HepG2 (cell line): ENCODE data around the gene NOTUM. TPM values are rescaled to one million over a fixed set of nuclear protein-coding genes. Genes with fewer than 3 reads are reported as not detected.

Source experiments
- ARNT ChIP-seq: fragments of 450-650 bp; IDR thresholded peaks from 2 replicates; pipeline ENCODE4 v1.6.1; 2017
- BORCS8-MEF2B ChIP-seq: sonication (generic); formaldehyde crosslinking; IDR thresholded peaks from 2 replicates; pipeline ENCODE4 v1.8.0; 2022; ENCODE audit warnings: mild to moderate bottlenecking, missing genetic modification reagents
- DNMT1 ChIP-seq: sonication (generic); formaldehyde crosslinking; IDR thresholded peaks from 2 replicates; pipeline ENCODE4 v1.5.1; 2020; ENCODE audit warnings: mild to moderate bottlenecking, missing genetic modification reagents
- FOXA1 ChIP-seq, 2 experiments: fragments of 450-650 bp in 1 of 2; sonication (generic) in 1 of 2; formaldehyde crosslinking in 1 of 2; IDR thresholded peaks; 2 replicates each; pipeline versions ENCODE4 v1.4.0 to v1.6.1; 2016 to 2020; ENCODE audit warnings: missing genetic modification reagents in 1 of 2
- IKZF4 ChIP-seq: sonication (generic); formaldehyde crosslinking; IDR thresholded peaks from 2 replicates; pipeline ENCODE4 v1.5.1; 2020; ENCODE audit warnings: borderline replicate concordance, mild to moderate bottlenecking, low read depth, missing genetic modification reagents; ENCODE audit errors: not compliant biosample characterization
- NR3C1 ChIP-seq: sonication (generic); formaldehyde crosslinking; IDR thresholded peaks from 2 replicates; pipeline ENCODE4 v1.4.0; 2020; ENCODE audit warnings: missing genetic modification reagents
- TAF15 ChIP-seq: fragments of 200-400 bp; formaldehyde crosslinking; IDR thresholded peaks from one replicate; pipeline ENCODE4 v1.6.1; 2018; ENCODE audit warnings: mild to moderate bottlenecking, low read depth, low read length; ENCODE audit not compliant: poor library complexity, severe bottlenecking
- TP53 ChIP-seq: sonication (generic); formaldehyde crosslinking; conservative IDR thresholded peaks from 2 replicates; pipeline ENCODE4 v1.4.0; 2020; ENCODE audit warnings: missing genetic modification reagents
- U2AF1 ChIP-seq: fragments of 200-400 bp; formaldehyde crosslinking; optimal IDR thresholded peaks from 2 replicates; pipeline ENCODE3; 2017; ENCODE audit warnings: mild to moderate bottlenecking, low read depth, low read length
- YY1 ChIP-seq: IDR thresholded peaks from 2 replicates; pipeline ENCODE4 v1.6.1; 2011; ENCODE audit warnings: low read length, low read depth, moderate library complexity, mild to moderate bottlenecking; ENCODE audit not compliant: insufficient read depth, insufficient replicate concordance
- ZBTB20 ChIP-seq: sonication (generic); formaldehyde crosslinking; IDR thresholded peaks from 2 replicates; pipeline ENCODE4 v1.8.1; 2023; ENCODE audit warnings: missing genetic modification reagents, low read depth, mild to moderate bottlenecking, borderline replicate concordance
- ZNF225 ChIP-seq: sonication (generic); formaldehyde crosslinking; IDR thresholded peaks from 2 replicates; pipeline ENCODE4 v1.4.0; 2020; ENCODE audit warnings: mild to moderate bottlenecking, missing genetic modification reagents
- ZNF264 ChIP-seq: sonication (generic); formaldehyde crosslinking; IDR thresholded peaks from 2 replicates; pipeline ENCODE4 v1.4.0; 2020; ENCODE audit warnings: missing genetic modification reagents
- ZNF33B ChIP-seq: sonication (generic); formaldehyde crosslinking; IDR thresholded peaks from 2 replicates; pipeline ENCODE4 v1.5.1; 2020; ENCODE audit warnings: mild to moderate bottlenecking, missing genetic modification reagents
- ZNF570 ChIP-seq: sonication (generic); formaldehyde crosslinking; IDR thresholded peaks from 2 replicates; pipeline ENCODE4 v1.4.0; 2020; ENCODE audit warnings: mild to moderate bottlenecking, missing genetic modification reagents, borderline replicate concordance
- ZNF644 ChIP-seq: IDR thresholded peaks from 2 replicates; pipeline ENCODE4 v1.6.1; 2016; ENCODE audit warnings: low read depth
- ZNF652 ChIP-seq: IDR thresholded peaks from 2 replicates; pipeline ENCODE4 v1.6.1; 2016; ENCODE audit warnings: low read depth, borderline replicate concordance
- ZNF720 ChIP-seq: sonication (generic); formaldehyde crosslinking; IDR thresholded peaks from 2 replicates; pipeline ENCODE4 v1.4.0; 2020; ENCODE audit warnings: missing genetic modification reagents
- ZSCAN20 ChIP-seq: sonication (generic); formaldehyde crosslinking; IDR thresholded peaks from 2 replicates; pipeline ENCODE4 v1.4.0; 2020; ENCODE audit warnings: missing genetic modification reagents, mild to moderate bottlenecking, borderline replicate concordance
- polyA plus RNA-seq, 8 experiments: library from polyadenylated mRNA; depleted of rRNA in 3 of 8; stranded (reverse) in 7 of 8; unstranded in 1 of 8; fragments of >200 nt; fragmentation: Illumina TruSeq in 4 of 8; extraction: Trizol in 4 of 8; gene quantifications; 2 replicates each; pipeline versions ENCODE4 v1.2.1 to v1.2.3, GENCODE V29; 2011 to 2016; ENCODE audit warnings: low read depth in 4 of 8, missing spikeins in 1 of 8, mixed read lengths in 1 of 8; ENCODE audit not compliant: insufficient read depth in 1 of 8
- total RNA-seq, 5 experiments: library from RNA; depleted of rRNA; stranded (reverse); fragments of >200 nt; fragmentation: Illumina TruSeq; extraction: Trizol; gene quantifications; 2 replicates each; pipeline ENCODE4 v1.2.3, GENCODE V29; 2016; ENCODE audit warnings: low read depth in 1 of 5
- TF ChIP-seq, protein P1 (sequence below): sonication (generic); formaldehyde crosslinking; IDR thresholded peaks from 2 replicates; pipeline ENCODE4 v1.8.0; 2022; ENCODE audit warnings: low read depth, missing genetic modification reagents
- TF ChIP-seq, protein P2 (sequence below): sonication (generic); formaldehyde crosslinking; IDR thresholded peaks from 2 replicates; pipeline ENCODE4 v1.5.0; 2020; ENCODE audit warnings: mild to moderate bottlenecking, missing genetic modification reagents, borderline replicate concordance
- TF ChIP-seq, protein P3 (sequence below): sonication (generic); formaldehyde crosslinking; IDR thresholded peaks from 2 replicates; pipeline ENCODE4 v1.5.1; 2020; ENCODE audit warnings: mild to moderate bottlenecking, missing genetic modification reagents, borderline replicate concordance

Gene NOTUM
- total and polyA plus RNA-seq, 2 of the 13 experiments (the other 11 are each of a cell fraction or from before 2014, with no cell fraction given), result 150 to 160 TPM

DNA sequence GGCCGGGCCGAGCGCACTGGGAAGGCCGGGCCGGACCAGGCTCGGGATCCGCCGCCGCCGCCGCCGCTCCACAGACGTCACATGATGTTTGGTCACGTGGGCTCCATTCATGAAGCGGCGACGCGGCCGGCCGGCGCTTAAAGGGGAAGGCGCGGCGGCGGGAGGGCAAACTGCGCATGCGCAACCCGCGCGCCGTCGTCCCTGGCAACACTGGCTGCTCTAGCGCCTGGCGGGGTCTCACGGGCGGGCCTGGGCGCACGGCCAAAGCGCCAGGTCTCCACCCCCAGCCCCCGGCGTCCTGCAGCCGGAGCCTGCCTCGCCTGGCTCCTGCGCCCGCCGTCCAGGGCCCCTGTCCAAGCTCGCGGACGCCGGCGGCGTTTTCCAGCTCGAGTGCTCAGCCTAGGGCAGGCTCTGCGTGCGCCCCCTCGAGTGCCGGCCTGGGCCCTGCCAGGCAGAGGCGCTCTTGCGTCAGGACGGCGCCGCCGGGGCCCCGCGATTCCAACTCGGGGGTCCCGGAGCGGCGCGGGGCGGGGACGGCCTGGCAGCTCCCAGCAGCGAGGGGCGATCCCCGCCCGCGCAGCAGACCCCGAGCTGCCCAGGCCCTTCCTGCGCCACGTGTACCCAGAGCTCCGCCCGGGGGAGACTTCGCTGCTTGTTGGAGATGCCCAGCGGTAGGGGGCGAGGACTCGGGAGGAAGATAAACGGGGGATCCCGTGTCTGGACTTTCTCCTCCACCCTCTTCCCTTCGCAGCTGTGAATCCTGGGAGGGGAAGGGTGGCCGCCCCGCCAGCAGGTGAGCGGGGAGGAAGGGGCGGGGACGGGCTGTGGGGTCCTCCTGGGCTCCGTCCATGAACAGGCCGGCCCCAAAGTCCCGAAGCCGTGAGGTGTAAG, 33.1 kb downstream of the NOTUM start, which contains the start of gene MAFG (continued):
- peak; percentile 34 for TF ChIP-seq TAF15
- TF ChIP-seq DNMT1 (CRISPR knock-in tag), result peak; percentile 71; the same call in 1 of the 2 replicates
- TF ChIP-seq, protein P1, sequence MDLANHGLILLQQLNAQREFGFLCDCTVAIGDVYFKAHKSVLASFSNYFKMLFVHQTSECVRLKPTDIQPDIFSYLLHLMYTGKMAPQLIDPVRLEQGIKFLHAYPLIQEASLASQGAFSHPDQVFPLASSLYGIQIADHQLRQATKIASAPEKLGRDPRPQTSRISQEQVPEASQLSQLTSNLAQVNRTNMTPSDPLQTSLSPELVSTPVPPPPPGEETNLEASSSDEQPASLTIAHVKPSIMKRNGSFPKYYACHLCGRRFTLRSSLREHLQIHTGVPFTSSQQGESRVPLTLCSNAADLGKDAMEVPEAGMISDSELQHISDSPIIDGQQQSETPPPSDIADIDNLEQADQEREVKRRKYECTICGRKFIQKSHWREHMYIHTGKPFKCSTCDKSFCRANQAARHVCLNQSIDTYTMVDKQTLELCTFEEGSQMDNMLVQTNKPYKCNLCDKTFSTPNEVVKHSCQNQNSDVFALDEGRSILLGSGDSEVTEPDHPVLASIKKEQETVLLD (CRISPR knock-in tag), result 0 out of 2 replicates have a peak, but pooled peaks have one; percentile 71
- TF ChIP-seq IKZF4, result peak; percentile 56
- TF ChIP-seq, protein P2, sequence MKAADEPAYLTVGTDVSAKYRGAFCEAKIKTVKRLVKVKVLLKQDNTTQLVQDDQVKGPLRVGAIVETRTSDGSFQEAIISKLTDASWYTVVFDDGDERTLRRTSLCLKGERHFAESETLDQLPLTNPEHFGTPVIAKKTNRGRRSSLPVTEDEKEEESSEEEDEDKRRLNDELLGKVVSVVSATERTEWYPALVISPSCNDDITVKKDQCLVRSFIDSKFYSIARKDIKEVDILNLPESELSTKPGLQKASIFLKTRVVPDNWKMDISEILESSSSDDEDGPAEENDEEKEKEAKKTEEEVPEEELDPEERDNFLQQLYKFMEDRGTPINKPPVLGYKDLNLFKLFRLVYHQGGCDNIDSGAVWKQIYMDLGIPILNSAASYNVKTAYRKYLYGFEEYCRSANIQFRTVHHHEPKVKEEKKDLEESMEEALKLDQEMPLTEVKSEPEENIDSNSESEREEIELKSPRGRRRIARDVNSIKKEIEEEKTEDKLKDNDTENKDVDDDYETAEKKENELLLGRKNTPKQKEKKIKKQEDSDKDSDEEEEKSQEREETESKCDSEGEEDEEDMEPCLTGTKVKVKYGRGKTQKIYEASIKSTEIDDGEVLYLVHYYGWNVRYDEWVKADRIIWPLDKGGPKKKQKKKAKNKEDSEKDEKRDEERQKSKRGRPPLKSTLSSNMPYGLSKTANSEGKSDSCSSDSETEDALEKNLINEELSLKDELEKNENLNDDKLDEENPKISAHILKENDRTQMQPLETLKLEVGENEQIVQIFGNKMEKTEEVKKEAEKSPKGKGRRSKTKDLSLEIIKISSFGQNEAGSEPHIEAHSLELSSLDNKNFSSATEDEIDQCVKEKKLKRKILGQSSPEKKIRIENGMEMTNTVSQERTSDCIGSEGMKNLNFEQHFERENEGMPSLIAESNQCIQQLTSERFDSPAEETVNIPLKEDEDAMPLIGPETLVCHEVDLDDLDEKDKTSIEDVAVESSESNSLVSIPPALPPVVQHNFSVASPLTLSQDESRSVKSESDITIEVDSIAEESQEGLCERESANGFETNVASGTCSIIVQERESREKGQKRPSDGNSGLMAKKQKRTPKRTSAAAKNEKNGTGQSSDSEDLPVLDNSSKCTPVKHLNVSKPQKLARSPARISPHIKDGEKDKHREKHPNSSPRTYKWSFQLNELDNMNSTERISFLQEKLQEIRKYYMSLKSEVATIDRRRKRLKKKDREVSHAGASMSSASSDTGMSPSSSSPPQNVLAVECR (CRISPR knock-in tag), result peak; percentile 87
- no peak for TF ChIP-seq ZNF570 (CRISPR knock-in tag)
- TF ChIP-seq, protein P3, sequence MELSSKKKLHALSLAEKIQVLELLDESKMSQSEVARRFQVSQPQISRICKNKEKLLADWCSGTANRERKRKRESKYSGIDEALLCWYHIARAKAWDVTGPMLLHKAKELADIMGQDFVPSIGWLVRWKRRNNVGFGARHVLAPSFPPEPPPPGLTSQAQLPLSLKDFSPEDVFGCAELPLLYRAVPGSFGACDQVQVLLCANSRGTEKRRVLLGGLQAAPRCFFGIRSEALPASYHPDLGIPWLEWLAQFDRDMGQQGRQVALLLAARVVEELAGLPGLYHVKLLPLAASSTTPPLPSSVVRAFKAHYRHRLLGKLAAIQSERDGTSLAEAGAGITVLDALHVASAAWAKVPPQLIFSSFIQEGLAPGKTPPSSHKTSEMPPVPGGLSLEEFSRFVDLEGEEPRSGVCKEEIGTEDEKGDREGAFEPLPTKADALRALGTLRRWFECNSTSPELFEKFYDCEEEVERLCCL (CRISPR knock-in tag), result no peak
- no peak for TF ChIP-seq FOXA1 (IDR thresholded peaks at IDR 0.05)
- no peak for TF ChIP-seq FOXA1 (CRISPR knock-in tag; IDR thresholded peaks at IDR 0.05)
- TF ChIP-seq ZNF652 (CRISPR knock-in tag), result no peak
- no peak for TF ChIP-seq ARNT
- TF ChIP-seq NR3C1 (CRISPR knock-in tag), result no peak
- TF ChIP-seq ZNF644 (CRISPR knock-in tag), result no peak
- peak; percentile 96; the same call in 1 of the 2 replicates for TF ChIP-seq ZSCAN20 (CRISPR knock-in tag)
- no peak for TF ChIP-seq ZNF264
- peak; percentile 83; the same call in 1 of the 2 replicates for TF ChIP-seq BORCS8-MEF2B (CRISPR knock-in tag)
- TF ChIP-seq ZBTB20 (CRISPR knock-in tag), result no peak; the same call in 1 of the 2 replicates
- peak; percentile 91 for TF ChIP-seq ZNF33B
- no peak for TF ChIP-seq U2AF1
- peak; percentile 53; the same call in 1 of the 2 replicates for TF ChIP-seq ZNF225 (CRISPR knock-in tag)
- TF ChIP-seq ZNF720, result no peak
- no peak for TF ChIP-seq TP53 (CRISPR knock-in tag)
- TF ChIP-seq YY1, result peak; percentile 61
